HCT116 (cell line): Measurements from ENCODE around the gene TSPAN5. TPM values are rescaled to one million over a fixed set of nuclear protein-coding genes. Genes with fewer than 3 reads are reported as not detected.

Source experiments
- ATAC-seq: fragments of 200-7000 bp; cut with Tn5 transposase; 2 replicates; pipeline ENCODE4 v1.9.1; 2020; ENCODE audit warnings: mild to moderate bottlenecking, moderate library complexity
- BruUV-seq: library from RNA; stranded (reverse); fragments of 400-500 nt; replicated peaks from 2 replicates; lab custom pipeline; 2021; lab: Mats Ljungman, UMichigan
- CTCF ChIA-PET: fragments of 300-600 bp; sonication (Branson Sonifier 250); formaldehyde crosslinking; loops from one replicate; lab custom pipeline; 2021; ENCODE audit warnings: antibody characterized with exemption; lab: Charles Lee
- POLR2A ChIA-PET: fragments of 300-600, 350-600 bp; sonication (Branson Sonifier 250); formaldehyde crosslinking; loops from one replicate; lab custom pipeline; 2021; ENCODE audit warnings: antibody characterized with exemption; lab: Charles Lee
- RAD21 ChIA-PET, 2 experiments: fragments of 300-600 bp; sonication (Branson Sonifier 250); formaldehyde crosslinking; loops; one replicate each; lab custom pipeline; 2023; ENCODE audit warnings: low total read pairs in 2 of 2; ENCODE audit not compliant: uncharacterized antibody in 2 of 2, unreplicated experiment in 2 of 2, low non-redundant PET in 1 of 2; lab: Charles Lee
- DNase-seq: peaks from one replicate; pipeline ENCODE4 v3.0.0-alpha.2; 2010; ENCODE audit warnings: low read depth, low spot score
- H2AFZ ChIP-seq: fragments of 200-600 bp; shearing (Covaris generic), sonication (generic); 2 replicates; pipeline ENCODE4 v1.6.1; 2017; ENCODE audit warnings: low read depth, mixed run types, mixed read lengths, antibody characterized with exemption, low read length; ENCODE audit not compliant: poor library complexity, severe bottlenecking
- H3K27ac ChIP-seq: 2 replicates; pipeline ENCODE4 v1.5.1; 2012; ENCODE audit warnings: low read depth, low read length
- H3K27me3 ChIP-seq: fragments of 200-600 bp; sonication (generic); 2 replicates; pipeline ENCODE4 v1.6.1; 2016; ENCODE audit warnings: mixed run types, low read length, mixed read lengths; ENCODE audit not compliant: insufficient read depth
- H3K36me3 ChIP-seq, 2 experiments: fragments of 200-500 bp in 1 of 2; fragments of 200-600 bp in 1 of 2; sonication (Bioruptor generic) in 1 of 2; sonication (generic) in 1 of 2; 2 replicates each; pipeline versions ENCODE4 v1.5.1 to v1.6.1; 2014 to 2016; ENCODE audit warnings: low read length in 2 of 2, inconsistent platforms in 1 of 2, mixed read lengths in 1 of 2, mixed run types in 1 of 2; ENCODE audit not compliant: insufficient read depth in 2 of 2, control insufficient read depth in 1 of 2
- H3K4me1 ChIP-seq, 2 experiments: fragments of 200-600 bp in 1 of 2; sonication (generic) in 1 of 2; 2 replicates each; pipeline versions ENCODE4 v1.5.1 to v1.6.1; 2012 to 2017; ENCODE audit warnings: low read length in 2 of 2, inconsistent platforms in 1 of 2, mild to moderate bottlenecking in 1 of 2, mixed read lengths in 1 of 2, mixed run types in 1 of 2, moderate library complexity in 1 of 2; ENCODE audit not compliant: insufficient read depth in 2 of 2, control insufficient read depth in 1 of 2
- H3K4me2 ChIP-seq: fragments of 200-600 bp; sonication (generic); 2 replicates; pipeline ENCODE4 v1.6.1; 2017; ENCODE audit warnings: mixed run types, low read length, mixed read lengths
- H3K4me3 ChIP-seq, 2 experiments: fragments of 200-600 bp in 1 of 2; sonication (generic) in 1 of 2; replicated peaks in 1 of 2; 2 replicates each; pipeline ENCODE4 v1.5.1; 2011 to 2016; ENCODE audit warnings: low read length in 2 of 2, control low read depth in 1 of 2, low read depth in 1 of 2, mild to moderate bottlenecking in 1 of 2, mixed read lengths in 1 of 2, mixed run types in 1 of 2
- H3K79me2 ChIP-seq: fragments of 200-600 bp; sonication (generic); 2 replicates; pipeline ENCODE4 v1.6.1; 2017; ENCODE audit warnings: mild to moderate bottlenecking, mixed run types, low read length, moderate library complexity, mixed read lengths; ENCODE audit not compliant: insufficient read depth
- H3K9ac ChIP-seq: fragments of 200-600 bp; sonication (generic); 2 replicates; pipeline ENCODE4 v1.6.1; 2016; ENCODE audit warnings: low read length, mixed read lengths
- H3K9me2 ChIP-seq: fragments of 200-600 bp; sonication (generic), shearing (Covaris generic); 2 replicates; pipeline ENCODE4 v1.6.1; 2017; ENCODE audit warnings: mixed run types, mild to moderate bottlenecking, moderate library complexity; ENCODE audit not compliant: insufficient read depth
- H3K9me3 ChIP-seq, 2 experiments: fragments of 200-500 bp in 1 of 2; fragments of 200-600 bp in 1 of 2; sonication (Bioruptor generic) in 1 of 2; sonication (generic) in 1 of 2; 2 replicates each; pipeline ENCODE4 v1.6.1; 2014 to 2017; ENCODE audit warnings: low read length in 2 of 2, mixed read lengths in 2 of 2, inconsistent platforms in 1 of 2, low read depth in 1 of 2, mild to moderate bottlenecking in 1 of 2, mixed run types in 1 of 2, moderate library complexity in 1 of 2; ENCODE audit not compliant: control insufficient read depth in 1 of 2, insufficient read depth in 1 of 2
- H4K20me1 ChIP-seq: fragments of 200-600 bp; sonication (generic), shearing (Covaris generic); 2 replicates; pipeline ENCODE4 v1.6.1; 2017; ENCODE audit warnings: mixed run types, mild to moderate bottlenecking, moderate library complexity; ENCODE audit not compliant: insufficient read depth
- ELF1 ChIP-seq: IDR thresholded peaks from 2 replicates; pipeline ENCODE4 v1.6.1; 2012; ENCODE audit warnings: low read depth, borderline replicate concordance
- POLR2A ChIP-seq: IDR thresholded peaks from 2 replicates; pipeline ENCODE4 v1.7.0; 2011; ENCODE audit warnings: borderline replicate concordance; ENCODE audit not compliant: insufficient read depth, insufficient read length; ENCODE audit errors: extremely low read depth
- POLR2AphosphoS5 ChIP-seq: IDR thresholded peaks from 2 replicates; pipeline ENCODE4 v1.6.1; 2011; ENCODE audit warnings: mild to moderate bottlenecking, low read depth, low read length, moderate library complexity
- RAD21 ChIP-seq: IDR thresholded peaks from 2 replicates; pipeline ENCODE4 v1.6.1; 2012; ENCODE audit warnings: low read depth, mild to moderate bottlenecking
- SRF ChIP-seq: IDR thresholded peaks from 2 replicates; pipeline ENCODE4 v1.6.1; 2012; ENCODE audit warnings: low read depth
- TCF7L2 ChIP-seq: IDR thresholded peaks from 2 replicates; pipeline ENCODE4 v1.7.0; 2011; ENCODE audit warnings: borderline replicate concordance, inconsistent platforms; ENCODE audit not compliant: insufficient read depth, insufficient read length; ENCODE audit errors: extremely low read depth
- ZNF274 ChIP-seq: fragments of 200-500 bp; sonication (Bioruptor generic); IDR thresholded peaks from 2 replicates; pipeline ENCODE4 v1.6.1; 2014; ENCODE audit warnings: mild to moderate bottlenecking, low read depth, low read length, inconsistent platforms
- intact Hi-C: fragments of 100-400 bp; cut with micrococcal nuclease; formaldehyde crosslinking; loops from 2 replicates; pipeline ENCODE4 v1.10.0; 2022
- total RNA-seq: library from RNA; stranded (reverse); gene quantifications from one replicate; pipeline ENCODE4 v1.2.1, GENCODE V29; 2021; ENCODE audit not compliant: unreplicated experiment
- TF ChIP-seq, protein P1 (sequence below): IDR thresholded peaks from 2 replicates; pipeline ENCODE4 v1.6.1; 2011; ENCODE audit warnings: mild to moderate bottlenecking, low read length, moderate library complexity; ENCODE audit not compliant: insufficient replicate concordance; ENCODE audit errors: extremely low read depth
- TF ChIP-seq, protein P2 (sequence below): IDR thresholded peaks from 2 replicates; pipeline ENCODE4 v1.6.1; 2012; ENCODE audit warnings: low read depth

Gene TSPAN5
- total RNA-seq, 1 experiment from 2014 or later: 56.8 TPM

- peaks cover 3 to 7% of the 10 kb centered on the region in 2 experiments; a peak in 3 of 4 replicates for H3K4me1 ChIP-seq
- H3K27ac ChIP-seq: no peak overlapping the region
- no peaks in the 10 kb centered on the region for H3K9me2 ChIP-seq
- H3K9ac ChIP-seq: no peak overlapping the region
- 0 out of 4 replicates have a peak, but pooled peaks cover 0 to 4% of the 10 kb centered on the region in 2 experiments for H3K9me3 ChIP-seq
- no TSS peak for BruUV-seq
- no peak for DNase-seq
- no peaks in the 10 kb centered on the region for H3K36me3 ChIP-seq
- ChIA-PET POLR2A (no interaction called here), CTCF (no interaction called here), RAD21 (no interaction called here)
- H3K4me2 ChIP-seq: no peak overlapping the region
- intact Hi-C loops: no loop called here
- no peaks in the 10 kb centered on the region for H3K79me2 ChIP-seq
- TF ChIP-seq SRF (no peak), ELF1 (no peak), ZNF274 (no peak), POLR2AphosphoS5 (no peak), POLR2A (no peak), RAD21 (no peak), TCF7L2 (no peak)
- TF ChIP-seq, protein P1, sequence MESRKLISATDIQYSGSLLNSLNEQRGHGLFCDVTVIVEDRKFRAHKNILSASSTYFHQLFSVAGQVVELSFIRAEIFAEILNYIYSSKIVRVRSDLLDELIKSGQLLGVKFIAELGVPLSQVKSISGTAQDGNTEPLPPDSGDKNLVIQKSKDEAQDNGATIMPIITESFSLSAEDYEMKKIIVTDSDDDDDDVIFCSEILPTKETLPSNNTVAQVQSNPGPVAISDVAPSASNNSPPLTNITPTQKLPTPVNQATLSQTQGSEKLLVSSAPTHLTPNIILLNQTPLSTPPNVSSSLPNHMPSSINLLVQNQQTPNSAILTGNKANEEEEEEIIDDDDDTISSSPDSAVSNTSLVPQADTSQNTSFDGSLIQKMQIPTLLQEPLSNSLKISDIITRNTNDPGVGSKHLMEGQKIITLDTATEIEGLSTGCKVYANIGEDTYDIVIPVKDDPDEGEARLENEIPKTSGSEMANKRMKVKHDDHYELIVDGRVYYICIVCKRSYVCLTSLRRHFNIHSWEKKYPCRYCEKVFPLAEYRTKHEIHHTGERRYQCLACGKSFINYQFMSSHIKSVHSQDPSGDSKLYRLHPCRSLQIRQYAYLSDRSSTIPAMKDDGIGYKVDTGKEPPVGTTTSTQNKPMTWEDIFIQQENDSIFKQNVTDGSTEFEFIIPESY: no peak
- TF ChIP-seq, protein P2, sequence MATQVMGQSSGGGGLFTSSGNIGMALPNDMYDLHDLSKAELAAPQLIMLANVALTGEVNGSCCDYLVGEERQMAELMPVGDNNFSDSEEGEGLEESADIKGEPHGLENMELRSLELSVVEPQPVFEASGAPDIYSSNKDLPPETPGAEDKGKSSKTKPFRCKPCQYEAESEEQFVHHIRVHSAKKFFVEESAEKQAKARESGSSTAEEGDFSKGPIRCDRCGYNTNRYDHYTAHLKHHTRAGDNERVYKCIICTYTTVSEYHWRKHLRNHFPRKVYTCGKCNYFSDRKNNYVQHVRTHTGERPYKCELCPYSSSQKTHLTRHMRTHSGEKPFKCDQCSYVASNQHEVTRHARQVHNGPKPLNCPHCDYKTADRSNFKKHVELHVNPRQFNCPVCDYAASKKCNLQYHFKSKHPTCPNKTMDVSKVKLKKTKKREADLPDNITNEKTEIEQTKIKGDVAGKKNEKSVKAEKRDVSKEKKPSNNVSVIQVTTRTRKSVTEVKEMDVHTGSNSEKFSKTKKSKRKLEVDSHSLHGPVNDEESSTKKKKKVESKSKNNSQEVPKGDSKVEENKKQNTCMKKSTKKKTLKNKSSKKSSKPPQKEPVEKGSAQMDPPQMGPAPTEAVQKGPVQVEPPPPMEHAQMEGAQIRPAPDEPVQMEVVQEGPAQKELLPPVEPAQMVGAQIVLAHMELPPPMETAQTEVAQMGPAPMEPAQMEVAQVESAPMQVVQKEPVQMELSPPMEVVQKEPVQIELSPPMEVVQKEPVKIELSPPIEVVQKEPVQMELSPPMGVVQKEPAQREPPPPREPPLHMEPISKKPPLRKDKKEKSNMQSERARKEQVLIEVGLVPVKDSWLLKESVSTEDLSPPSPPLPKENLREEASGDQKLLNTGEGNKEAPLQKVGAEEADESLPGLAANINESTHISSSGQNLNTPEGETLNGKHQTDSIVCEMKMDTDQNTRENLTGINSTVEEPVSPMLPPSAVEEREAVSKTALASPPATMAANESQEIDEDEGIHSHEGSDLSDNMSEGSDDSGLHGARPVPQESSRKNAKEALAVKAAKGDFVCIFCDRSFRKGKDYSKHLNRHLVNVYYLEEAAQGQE: no peak
- H2AFZ ChIP-seq: no peak overlapping the region
- H4K20me1 ChIP-seq: no peaks in the 10 kb centered on the region
- H3K27me3 ChIP-seq: no peaks in the 10 kb centered on the region
- ATAC-seq: no peak
- no peak overlapping the region for H3K4me3 ChIP-seq
These were observed 35.7 kb upstream of the TSPAN5 start for GRCh38 chr4:98694076-98694475.
